Activated gamma-delta T cell treated with anti-CD3 and anti-CD28 coated beads, Interleukin-2, amount 50 U/mL, for 16 hours (primary cell): ENCODE results near the gene TTC39C.
"Not testable (repeated sequence)": the region's sequence is repeated elsewhere in the genome, so short reads cannot be mapped to it uniquely, and the experiment has no call there.

Source experiments
- DNase-seq: peaks from one replicate; pipeline ENCODE4 v3.0.0-alpha.2; 2020; ENCODE audit warnings: low read depth

Gene TTC39C

GRCh38 chr18:24018299-24018886, 3.8 kb downstream of the TTC39C start:
- no peak for DNase-seq

GRCh38 chr18:24019641-24020331, 5.2 kb downstream of the TTC39C start:
- peak; percentile 47 for DNase-seq

GRCh38 chr18:24021505-24021904, 7.0 kb downstream of the TTC39C start:
- no peak for DNase-seq

- no peak for DNase-seq
These were observed 7.6 kb downstream of the TTC39C start for GRCh38 chr18:24022161-24022560.

- DNase-seq, result no peak
These were observed 8.7 kb downstream of the TTC39C start for GRCh38 chr18:24023185-24023814.

- DNase-seq, result no peak
These were observed 9.9 kb downstream of the TTC39C start for GRCh38 chr18:24024425-24024824.

GRCh38 chr18:24026457-24026856, 11.9 kb downstream of the TTC39C start:
- no peak for DNase-seq

GRCh38 chr18:24027156-24027827, 12.7 kb downstream of the TTC39C start:
- DNase-seq, result no peak

GRCh38 chr18:24028946-24029345, 14.4 kb downstream of the TTC39C start:
- not testable (repeated sequence) for DNase-seq

- DNase-seq, result no peak
These were observed 16.8 kb downstream of the TTC39C start for GRCh38 chr18:24031318-24031717.

- DNase-seq, result no peak
These were observed 17.4 kb downstream of the TTC39C start for GRCh38 chr18:24031916-24032315.

GRCh38 chr18:24033641-24034412, 19.3 kb downstream of the TTC39C start:
- no peak for DNase-seq

- no peak for DNase-seq
These were observed 20.8 kb downstream of the TTC39C start for GRCh38 chr18:24035316-24035715.

- DNase-seq, result no peak
These were observed 25.1 kb downstream of the TTC39C start for GRCh38 chr18:24039671-24040070.

- DNase-seq, result no peak
These were observed 27.1 kb downstream of the TTC39C start for GRCh38 chr18:24041691-24042090.

- DNase-seq, result no peak
These were observed 28.8 kb downstream of the TTC39C start for GRCh38 chr18:24043403-24043802.

- DNase-seq, result no peak
These were observed 33.7 kb downstream of the TTC39C start for GRCh38 chr18:24048261-24048660.

GRCh38 chr18:24049142-24049541, 34.6 kb downstream of the TTC39C start:
- DNase-seq, result no peak

GRCh38 chr18:24051031-24051947, 36.7 kb downstream of the TTC39C start:
- no peak for DNase-seq

- DNase-seq, result no peak
These were observed 37.5 kb downstream of the TTC39C start for GRCh38 chr18:24052053-24052452.

- no peak for DNase-seq
These were observed 38.7 kb downstream of the TTC39C start for GRCh38 chr18:24053211-24053610.
